ENCODE data around the gene MCHR2.
A peak's percentile ranks its signal among the peaks of the same experiment; 100 is the strongest.

Gene MCHR2

GRCh38 chr6:99980741-99981140, 13.3 kb downstream of the MCHR2 start:
- no peaks in the 10 kb centered on the region for H3K4me1 ChIP-seq (ENCODE audit: control insufficient read depth, insufficient read depth, low read length)
- H3K9me3 ChIP-seq (replicated peaks; ENCODE audit: low read length): no peaks in the 10 kb centered on the region
- H3K9ac ChIP-seq (ENCODE audit: low read depth, low read length): no peak overlapping the region
- no peaks in the 10 kb centered on the region for H3K36me3 ChIP-seq (ENCODE audit: insufficient read depth, low read length)
- no peaks in the 10 kb centered on the region for H3K27me3 ChIP-seq (ENCODE audit: control insufficient read depth, insufficient read depth, low read length)
- H3K4me2 ChIP-seq (ENCODE audit: low read length): no peak overlapping the region
- H3K4me3 ChIP-seq (ENCODE audit: low read length): no peak overlapping the region

- H3K4me2 ChIP-seq (ENCODE audit: low read length): no peak overlapping the region
- H3K9ac ChIP-seq (ENCODE audit: low read depth, low read length): no peak overlapping the region
- no peak overlapping the region for H3K4me3 ChIP-seq (ENCODE audit: low read length)
- no peaks in the 10 kb centered on the region for H3K9me3 ChIP-seq (replicated peaks; ENCODE audit: low read length)
- no peaks in the 10 kb centered on the region for H3K27me3 ChIP-seq (ENCODE audit: control insufficient read depth, insufficient read depth, low read length)
- no peaks in the 10 kb centered on the region for H3K4me1 ChIP-seq (ENCODE audit: control insufficient read depth, insufficient read depth, low read length)
- no peaks in the 10 kb centered on the region for H3K36me3 ChIP-seq (ENCODE audit: insufficient read depth, low read length)
Measured at GRCh38 chr6:99979953-99980352, 14.1 kb downstream of the MCHR2 start.

- Histone ChIP-seq H3K4me2 (ENCODE audit: low read length) (no peak overlapping the region), H3K36me3 (ENCODE audit: insufficient read depth, low read length) (no peaks in the 10 kb centered on the region), H3K4me1 (ENCODE audit: control insufficient read depth, insufficient read depth, low read length) (no peaks in the 10 kb centered on the region), H3K4me3 (ENCODE audit: low read length) (no peak overlapping the region), H3K9me3 (replicated peaks; ENCODE audit: low read length) (no peaks in the 10 kb centered on the region), H3K9ac (ENCODE audit: low read depth, low read length) (no peak overlapping the region), H3K27me3 (ENCODE audit: control insufficient read depth, insufficient read depth, low read length) (no peaks in the 10 kb centered on the region)
Measured at GRCh38 chr6:99967052-99967451, 27.0 kb downstream of the MCHR2 start.

GRCh38 chr6:99960027-99960426, 34.0 kb downstream of the MCHR2 start:
- Histone ChIP-seq H3K9me3 (replicated peaks; ENCODE audit: low read length) (no peaks in the 10 kb centered on the region), H3K36me3 (ENCODE audit: insufficient read depth, low read length) (no peaks in the 10 kb centered on the region), H3K4me1 (ENCODE audit: control insufficient read depth, insufficient read depth, low read length) (no peaks in the 10 kb centered on the region), H3K4me2 (ENCODE audit: low read length) (no peak overlapping the region), H3K9ac (ENCODE audit: low read depth, low read length) (no peak overlapping the region), H3K27me3 (ENCODE audit: control insufficient read depth, insufficient read depth, low read length) (no peaks in the 10 kb centered on the region), H3K4me3 (ENCODE audit: low read length) (no peak overlapping the region)

GRCh38 chr6:99951016-99951805, 42.8 kb downstream of the MCHR2 start:
- Histone ChIP-seq H3K4me1 (ENCODE audit: control insufficient read depth, insufficient read depth, low read length) (no peaks in the 10 kb centered on the region), H3K4me2 (ENCODE audit: low read length) (no peak overlapping the region), H3K36me3 (ENCODE audit: insufficient read depth, low read length) (no peaks in the 10 kb centered on the region), H3K27me3 (ENCODE audit: control insufficient read depth, insufficient read depth, low read length) (no peaks in the 10 kb centered on the region), H3K9me3 (replicated peaks; ENCODE audit: low read length) (no peaks in the 10 kb centered on the region), H3K4me3 (ENCODE audit: low read length) (no peak overlapping the region), H3K9ac (ENCODE audit: low read depth, low read length) (no peak overlapping the region)

GRCh38 chr6:99946005-99946404, 48.0 kb downstream of the MCHR2 start:
- Histone ChIP-seq H3K36me3 (ENCODE audit: insufficient read depth, low read length) (no peaks in the 10 kb centered on the region), H3K4me1 (ENCODE audit: control insufficient read depth, insufficient read depth, low read length) (no peaks in the 10 kb centered on the region), H3K9me3 (replicated peaks; ENCODE audit: low read length) (no peaks in the 10 kb centered on the region), H3K4me2 (ENCODE audit: low read length) (no peak overlapping the region), H3K4me3 (ENCODE audit: low read length) (no peak overlapping the region), H3K9ac (ENCODE audit: low read depth, low read length) (no peak overlapping the region), H3K27me3 (ENCODE audit: control insufficient read depth, insufficient read depth, low read length) (no peaks in the 10 kb centered on the region)

- Histone ChIP-seq H3K9ac (ENCODE audit: low read depth, low read length) (no peak overlapping the region), H3K27me3 (ENCODE audit: control insufficient read depth, insufficient read depth, low read length) (no peaks in the 10 kb centered on the region)
Measured at GRCh38 chr6:99943846-99944245, 50.2 kb downstream of the MCHR2 start.

GRCh38 chr6:99940582-99940981, 53.4 kb downstream of the MCHR2 start:
- Histone ChIP-seq H3K9me3 (replicated peaks; ENCODE audit: low read length) (no peaks in the 10 kb centered on the region), H3K9ac (ENCODE audit: low read depth, low read length) (no peak overlapping the region), H3K36me3 (ENCODE audit: insufficient read depth, low read length) (no peaks in the 10 kb centered on the region), H3K27me3 (ENCODE audit: control insufficient read depth, insufficient read depth, low read length) (no peaks in the 10 kb centered on the region), H3K4me1 (ENCODE audit: control insufficient read depth, insufficient read depth, low read length) (no peaks in the 10 kb centered on the region), H3K4me3 (ENCODE audit: low read length) (no peak overlapping the region), H3K4me2 (ENCODE audit: low read length) (no peak overlapping the region)

More at GRCh38 chr6:99943846-99944245, 50.2 kb downstream of the MCHR2 start:
- Histone ChIP-seq H3K4me1 (ENCODE audit: control insufficient read depth, insufficient read depth, low read length) (no peaks in the 10 kb centered on the region), H3K9me3 (replicated peaks; ENCODE audit: low read length) (no peaks in the 10 kb centered on the region), H3K36me3 (ENCODE audit: insufficient read depth, low read length) (no peaks in the 10 kb centered on the region), H3K4me3 (ENCODE audit: low read length) (no peak overlapping the region), H3K4me2 (ENCODE audit: low read length) (no peak overlapping the region)

- Histone ChIP-seq H3K9me3 (replicated peaks; ENCODE audit: low read length) (no peaks in the 10 kb centered on the region), H3K4me2 (ENCODE audit: low read length) (peak overlapping the region; percentile 59), H3K36me3 (ENCODE audit: insufficient read depth, low read length) (no peaks in the 10 kb centered on the region), H3K27me3 (ENCODE audit: control insufficient read depth, insufficient read depth, low read length) (no peaks in the 10 kb centered on the region), H3K4me1 (ENCODE audit: control insufficient read depth, insufficient read depth, low read length) (peaks cover 30% of the 10 kb centered on the region), H3K9ac (ENCODE audit: low read depth, low read length) (peak overlapping the region; percentile 56), H3K4me3 (ENCODE audit: low read length) (no peak overlapping the region)
Measured at GRCh38 chr6:99933129-99933528, 60.9 kb downstream of the MCHR2 start.

- H3K9me3 ChIP-seq (replicated peaks; ENCODE audit: low read length): no peaks in the 10 kb centered on the region
- no peaks in the 10 kb centered on the region for H3K36me3 ChIP-seq (ENCODE audit: insufficient read depth, low read length)
- no peaks in the 10 kb centered on the region for H3K4me1 ChIP-seq (ENCODE audit: control insufficient read depth, insufficient read depth, low read length)
- no peak overlapping the region for H3K9ac ChIP-seq (ENCODE audit: low read depth, low read length)
- H3K27me3 ChIP-seq (ENCODE audit: control insufficient read depth, insufficient read depth, low read length): no peaks in the 10 kb centered on the region
- H3K4me3 ChIP-seq (ENCODE audit: low read length): no peak overlapping the region
- no peak overlapping the region for H3K4me2 ChIP-seq (ENCODE audit: low read length)
Measured at GRCh38 chr6:99912657-99913056, 81.4 kb downstream of the MCHR2 start.

- no peaks in the 10 kb centered on the region for H3K36me3 ChIP-seq (ENCODE audit: insufficient read depth, low read length)
- H3K9ac ChIP-seq (ENCODE audit: low read depth, low read length): no peak overlapping the region
Measured at GRCh38 chr6:99905209-99906106, 88.6 kb downstream of the MCHR2 start.

More at GRCh38 chr6:99905209-99906106, 88.6 kb downstream of the MCHR2 start:
- H3K9me3 ChIP-seq (replicated peaks; ENCODE audit: low read length): no peaks in the 10 kb centered on the region
- H3K4me1 ChIP-seq (ENCODE audit: control insufficient read depth, insufficient read depth, low read length): no peaks in the 10 kb centered on the region
- H3K27me3 ChIP-seq (ENCODE audit: control insufficient read depth, insufficient read depth, low read length): no peaks in the 10 kb centered on the region
- H3K4me2 ChIP-seq (ENCODE audit: low read length): no peak overlapping the region
- no peak overlapping the region for H3K4me3 ChIP-seq (ENCODE audit: low read length)

All from skeletal muscle satellite cell (primary cell).